Osteocyte (in vitro differentiated cells): ENCODE data around the gene DUSP16. TPM values are rescaled to one million over a fixed set of nuclear protein-coding genes. Genes with fewer than 3 reads are reported as not detected.

Experiments used
- DNase-seq: peaks from one replicate; pipeline ENCODE4 v3.0.0; 2021; ENCODE audit warnings: mixed read lengths; ENCODE audit not compliant: unreplicated experiment; ENCODE audit errors: extremely low spot score
- H3K27ac Mint-ChIP-seq: one replicate; pipeline ENCODE4 v1.8.0; 2021; ENCODE audit warnings: mild to moderate bottlenecking, mixed read lengths; ENCODE audit not compliant: unreplicated experiment
- H3K27me3 Mint-ChIP-seq: one replicate; pipeline ENCODE4 v1.8.0; 2021; ENCODE audit warnings: mixed read lengths; ENCODE audit not compliant: unreplicated experiment
- H3K36me3 Mint-ChIP-seq: one replicate; pipeline ENCODE4 v1.8.0; 2021; ENCODE audit warnings: mixed read lengths; ENCODE audit not compliant: unreplicated experiment
- H3K4me1 Mint-ChIP-seq: one replicate; pipeline ENCODE4 v1.8.0; 2021; ENCODE audit warnings: mixed read lengths; ENCODE audit not compliant: unreplicated experiment
- H3K4me3 Mint-ChIP-seq: one replicate; pipeline ENCODE4 v1.8.0; 2021; ENCODE audit warnings: mild to moderate bottlenecking, moderate library complexity, mixed read lengths; ENCODE audit not compliant: unreplicated experiment
- H3K9me3 Mint-ChIP-seq: one replicate; pipeline ENCODE4 v1.8.0; 2021; ENCODE audit warnings: mixed read lengths; ENCODE audit not compliant: unreplicated experiment
- total RNA-seq: library from RNA; stranded (reverse); gene quantifications from 2 replicates; pipeline ENCODE4 v1.2.1, GENCODE V29; 2021
- TF ChIP-seq, protein P1 (sequence below): fragments of 200-600 bp; sonication (generic); IDR thresholded peaks from 2 replicates; pipeline ENCODE4 v1.5.0; 2021; ENCODE audit warnings: antibody characterized with exemption, mild to moderate bottlenecking, moderate library complexity

The DUSP16 gene
- total RNA-seq, 1 donor from 2014 or later: 10.3 TPM

DNA sequence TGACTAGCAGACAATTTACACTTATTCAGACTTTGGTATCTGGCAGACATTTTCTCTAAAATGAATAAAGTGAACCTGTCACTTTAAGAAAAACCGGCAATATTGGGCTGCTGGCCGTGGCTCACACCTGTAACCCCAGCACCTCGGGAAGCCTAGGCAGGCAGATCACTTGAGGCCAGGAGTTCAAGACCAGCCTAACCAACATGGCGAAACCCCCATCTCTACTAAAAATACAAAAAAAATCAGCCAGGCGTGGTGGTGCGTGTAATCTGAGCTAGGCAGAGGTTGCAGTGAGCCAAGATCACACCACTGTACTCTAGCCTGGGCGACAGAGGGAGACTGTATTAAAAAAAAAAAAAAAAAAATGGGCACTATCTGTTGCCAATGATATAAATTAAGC, 11.5 kb downstream of the DUSP16 start:
- no peaks in the 10 kb centered on the region for H3K36me3 Mint-ChIP-seq
- TF ChIP-seq, protein P1, sequence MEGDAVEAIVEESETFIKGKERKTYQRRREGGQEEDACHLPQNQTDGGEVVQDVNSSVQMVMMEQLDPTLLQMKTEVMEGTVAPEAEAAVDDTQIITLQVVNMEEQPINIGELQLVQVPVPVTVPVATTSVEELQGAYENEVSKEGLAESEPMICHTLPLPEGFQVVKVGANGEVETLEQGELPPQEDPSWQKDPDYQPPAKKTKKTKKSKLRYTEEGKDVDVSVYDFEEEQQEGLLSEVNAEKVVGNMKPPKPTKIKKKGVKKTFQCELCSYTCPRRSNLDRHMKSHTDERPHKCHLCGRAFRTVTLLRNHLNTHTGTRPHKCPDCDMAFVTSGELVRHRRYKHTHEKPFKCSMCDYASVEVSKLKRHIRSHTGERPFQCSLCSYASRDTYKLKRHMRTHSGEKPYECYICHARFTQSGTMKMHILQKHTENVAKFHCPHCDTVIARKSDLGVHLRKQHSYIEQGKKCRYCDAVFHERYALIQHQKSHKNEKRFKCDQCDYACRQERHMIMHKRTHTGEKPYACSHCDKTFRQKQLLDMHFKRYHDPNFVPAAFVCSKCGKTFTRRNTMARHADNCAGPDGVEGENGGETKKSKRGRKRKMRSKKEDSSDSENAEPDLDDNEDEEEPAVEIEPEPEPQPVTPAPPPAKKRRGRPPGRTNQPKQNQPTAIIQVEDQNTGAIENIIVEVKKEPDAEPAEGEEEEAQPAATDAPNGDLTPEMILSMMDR: no peak
- no peak for DNase-seq
- no peak overlapping the region for H3K4me3 Mint-ChIP-seq
- H3K9me3 Mint-ChIP-seq: no peaks in the 10 kb centered on the region
- no peaks in the 10 kb centered on the region for H3K27me3 Mint-ChIP-seq
- H3K4me1 Mint-ChIP-seq: peaks cover 3% of the 10 kb centered on the region
- H3K27ac Mint-ChIP-seq: no peak overlapping the region

DNA sequence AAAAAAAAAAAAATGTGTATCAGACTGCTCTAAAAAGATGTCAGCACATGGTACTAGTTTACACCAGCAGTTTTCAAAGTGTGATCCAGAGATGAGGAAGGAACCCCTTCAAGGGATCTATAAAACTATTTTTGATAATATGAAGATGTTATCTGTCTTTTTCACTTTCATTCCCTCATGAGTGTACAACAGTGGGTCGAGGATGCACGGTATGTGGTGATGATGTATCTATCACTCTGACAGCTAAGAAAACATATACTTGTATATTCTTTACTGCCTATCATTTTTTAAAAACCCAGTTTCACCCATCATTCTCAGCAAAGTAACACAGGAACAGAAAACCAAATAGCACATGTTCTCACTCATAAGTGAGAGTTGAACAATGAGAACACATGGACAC, 12.4 kb downstream of the DUSP16 start:
- TF ChIP-seq, protein P1: no peak
- no peak overlapping the region for H3K27ac Mint-ChIP-seq
- H3K4me1 Mint-ChIP-seq: peaks cover 3% of the 10 kb centered on the region
- no peak overlapping the region for H3K4me3 Mint-ChIP-seq
- no peaks in the 10 kb centered on the region for H3K9me3 Mint-ChIP-seq
- H3K27me3 Mint-ChIP-seq: no peaks in the 10 kb centered on the region
- H3K36me3 Mint-ChIP-seq: no peaks in the 10 kb centered on the region
- DNase-seq: no peak

GRCh38 chr12:12549426-12549825, 13.2 kb downstream of the DUSP16 start:
- Mint-ChIP-seq H3K27me3 (no peaks in the 10 kb centered on the region), H3K36me3 (no peaks in the 10 kb centered on the region), H3K4me1 (peaks cover 3% of the 10 kb centered on the region), H3K9me3 (no peaks in the 10 kb centered on the region), H3K27ac (no peak overlapping the region), H3K4me3 (no peak overlapping the region)
- TF ChIP-seq, protein P1: no peak
- DNase-seq: no peak

GRCh38 chr12:12548713-12549112, 13.9 kb downstream of the DUSP16 start:
- Mint-ChIP-seq H3K4me1 (peaks cover 3% of the 10 kb centered on the region), H3K36me3 (no peaks in the 10 kb centered on the region), H3K4me3 (no peak overlapping the region), H3K27me3 (no peaks in the 10 kb centered on the region), H3K9me3 (no peaks in the 10 kb centered on the region), H3K27ac (no peak overlapping the region)
- no peak for DNase-seq
- TF ChIP-seq, protein P1: no peak

- no peaks in the 10 kb centered on the region for H3K36me3 Mint-ChIP-seq
- H3K27me3 Mint-ChIP-seq: no peaks in the 10 kb centered on the region
- H3K4me1 Mint-ChIP-seq: peaks cover 3% of the 10 kb centered on the region
Measured at GRCh38 chr12:12546314-12546772, 16.3 kb downstream of the DUSP16 start.

More at GRCh38 chr12:12546314-12546772, 16.3 kb downstream of the DUSP16 start:
- DNase-seq: no peak
- Mint-ChIP-seq H3K9me3 (no peaks in the 10 kb centered on the region), H3K27ac (no peak overlapping the region), H3K4me3 (no peak overlapping the region)
- TF ChIP-seq, protein P1: no peak
